ENCODE results near the gene GID4.

DNA sequence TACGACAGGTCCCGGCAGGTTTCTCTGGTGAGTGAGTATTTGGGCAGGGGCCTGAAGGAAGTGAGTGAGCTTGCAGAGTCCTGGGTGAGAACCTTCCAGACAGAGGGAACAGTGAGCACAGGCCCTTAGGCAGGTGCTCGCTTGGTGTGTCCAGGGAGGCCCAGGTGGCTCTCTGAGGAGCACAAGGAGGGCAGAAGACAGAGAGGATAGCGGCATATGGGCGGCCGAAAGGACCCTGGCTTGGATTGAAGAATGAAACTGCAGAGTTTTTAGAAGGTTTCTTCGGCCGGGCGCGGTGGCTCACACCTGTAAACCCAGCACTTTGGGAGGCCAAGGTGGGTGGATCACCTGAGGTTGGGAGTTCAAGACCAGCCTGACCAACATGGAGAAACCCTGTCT, 55.2 kb downstream of the GID4 start:
- TF ChIP-seq, protein P1, sequence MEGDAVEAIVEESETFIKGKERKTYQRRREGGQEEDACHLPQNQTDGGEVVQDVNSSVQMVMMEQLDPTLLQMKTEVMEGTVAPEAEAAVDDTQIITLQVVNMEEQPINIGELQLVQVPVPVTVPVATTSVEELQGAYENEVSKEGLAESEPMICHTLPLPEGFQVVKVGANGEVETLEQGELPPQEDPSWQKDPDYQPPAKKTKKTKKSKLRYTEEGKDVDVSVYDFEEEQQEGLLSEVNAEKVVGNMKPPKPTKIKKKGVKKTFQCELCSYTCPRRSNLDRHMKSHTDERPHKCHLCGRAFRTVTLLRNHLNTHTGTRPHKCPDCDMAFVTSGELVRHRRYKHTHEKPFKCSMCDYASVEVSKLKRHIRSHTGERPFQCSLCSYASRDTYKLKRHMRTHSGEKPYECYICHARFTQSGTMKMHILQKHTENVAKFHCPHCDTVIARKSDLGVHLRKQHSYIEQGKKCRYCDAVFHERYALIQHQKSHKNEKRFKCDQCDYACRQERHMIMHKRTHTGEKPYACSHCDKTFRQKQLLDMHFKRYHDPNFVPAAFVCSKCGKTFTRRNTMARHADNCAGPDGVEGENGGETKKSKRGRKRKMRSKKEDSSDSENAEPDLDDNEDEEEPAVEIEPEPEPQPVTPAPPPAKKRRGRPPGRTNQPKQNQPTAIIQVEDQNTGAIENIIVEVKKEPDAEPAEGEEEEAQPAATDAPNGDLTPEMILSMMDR (IDR thresholded peaks at IDR 0.05): no peak
- TF ChIP-seq POLR2A (IDR thresholded peaks at IDR 0.05): no peak

All from Peyer's patch (tissue), 4 donors.